Left lobe of liver (tissue), 2 donors: ENCODE data around the gene PGBD4. TPM values are rescaled to one million over a fixed set of nuclear protein-coding genes. Genes with fewer than 3 reads are reported as not detected.
"Not testable (repeated sequence)": the region's sequence is repeated elsewhere in the genome, so short reads cannot be mapped to it uniquely, and the experiment has no call there.

ENCODE experiments used
- ATAC-seq: fragments of 200-7000 bp; cut with Tn5 transposase; one replicate; pipeline ENCODE4 v1.9.1; 2020; ENCODE audit warnings: mild to moderate bottlenecking, moderate library complexity
- DNase-seq: peaks from one replicate; pipeline ENCODE4 v3.0.0-alpha.2; 2020; ENCODE audit warnings: low spot score
- total RNA-seq: library from RNA; stranded (reverse); gene quantifications from one replicate; pipeline ENCODE4 v1.2.1, GENCODE V29; 2021
- donor health status: DM: no; HTN: no; CAD: no; lungs with moderate emphysema.
- donor health status: DM: no; HTN: yes; CAD: no.

The PGBD4 gene
- total RNA-seq, 1 donor from 2014 or later = 0.93 TPM

DNA sequence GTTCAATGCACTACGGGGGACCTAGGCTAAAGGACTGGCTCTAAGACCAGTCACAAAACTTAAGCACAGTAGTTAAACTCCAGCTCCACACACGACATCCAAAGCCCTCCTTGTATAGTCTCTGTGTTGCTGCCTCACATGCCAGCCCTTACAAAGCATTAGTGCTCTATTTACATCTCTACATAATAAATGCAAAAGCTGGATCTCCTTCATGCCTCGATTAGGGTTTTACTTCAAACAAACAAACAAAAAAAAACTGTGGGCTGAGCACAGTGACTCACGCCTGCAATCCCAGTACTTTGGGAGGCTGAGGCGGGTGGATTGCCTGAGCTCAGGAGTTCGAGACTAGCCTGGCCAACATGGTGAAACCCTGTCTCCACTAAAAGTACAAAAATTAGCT lies 9.6 kb downstream of the PGBD4 start:
- DNase-seq = no peak

GRCh38 chr15:34114215-34114614 lies 12.3 kb downstream of the PGBD4 start:
- DNase-seq = no peak
- ATAC-seq = peak; percentile 38

More for the DNA sequence above, 9.6 kb downstream of the PGBD4 start:
- no peak for ATAC-seq

DNA sequence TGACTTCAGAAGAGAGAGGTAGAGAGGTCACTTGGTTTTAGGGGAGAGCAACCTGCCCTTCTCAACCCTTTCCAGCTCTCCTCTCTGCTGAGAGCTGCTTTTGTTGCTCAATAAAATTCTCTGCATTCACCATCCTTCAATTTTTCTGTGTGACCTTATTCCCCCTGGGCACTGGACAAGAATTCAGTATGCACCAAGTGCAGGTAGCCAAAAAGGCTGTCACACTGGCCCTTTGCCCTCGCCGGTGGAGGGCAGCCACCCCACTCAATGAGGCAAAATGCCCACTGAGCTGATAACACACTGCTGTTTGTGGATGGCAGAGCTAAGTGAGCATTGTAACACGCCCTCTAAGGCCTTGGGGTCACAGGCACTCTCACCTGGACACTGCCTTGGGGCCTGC lies 12.9 kb downstream of the PGBD4 start:
- peak; percentile 80 for DNase-seq
- peak; percentile 93 for ATAC-seq

- DNase-seq (no peak), ATAC-seq (no peak)
Observed at GRCh38 chr15:34116620-34117019, 14.7 kb downstream of the PGBD4 start.

GRCh38 chr15:34119291-34119690 lies 17.4 kb downstream of the PGBD4 start:
- no peak for ATAC-seq
- no peak for DNase-seq

GRCh38 chr15:34120420-34120819 lies 18.5 kb downstream of the PGBD4 start:
- not testable (repeated sequence) for ATAC-seq, DNase-seq

DNA sequence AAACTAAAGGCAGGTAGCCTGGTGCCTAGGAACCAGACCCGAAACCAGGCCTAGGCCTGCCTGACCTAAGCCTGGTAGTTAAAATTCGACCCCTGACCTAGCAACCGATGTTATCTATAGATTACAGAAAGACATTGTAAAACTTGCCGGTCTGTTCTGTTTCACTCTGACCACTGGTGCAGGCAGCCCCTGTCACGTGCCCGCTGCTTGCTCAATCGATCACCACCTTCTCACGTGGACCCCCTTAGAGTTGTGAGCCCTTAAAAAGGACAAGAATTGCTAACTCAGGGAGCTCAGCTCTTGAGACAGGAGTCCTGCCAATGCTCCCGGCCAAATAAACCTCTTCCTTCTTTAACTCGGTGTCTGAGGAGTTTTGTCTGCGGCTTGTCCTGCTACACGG lies 19.9 kb downstream of the PGBD4 start:
- not testable (repeated sequence) for DNase-seq, ATAC-seq

DNA sequence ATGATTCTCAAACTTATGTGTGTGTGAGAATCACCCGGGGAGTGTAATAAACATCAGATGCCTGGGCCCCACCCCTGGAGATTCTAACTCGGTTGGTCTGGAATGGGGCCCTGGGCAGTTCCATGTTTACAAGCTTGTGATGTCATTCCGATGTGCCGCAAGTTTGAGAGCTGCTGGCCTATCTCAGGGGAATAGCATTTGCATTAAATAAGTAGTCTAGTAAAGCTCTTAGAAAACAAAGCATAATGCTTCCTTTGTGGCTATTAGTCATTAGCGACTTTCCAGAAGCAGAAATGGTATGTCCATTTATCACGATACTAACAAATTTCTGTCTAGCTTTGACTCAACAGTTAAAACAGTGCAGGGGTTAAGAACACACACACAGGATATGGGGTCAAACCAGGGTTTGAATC lies 20.9 kb downstream of the PGBD4 start:
- ATAC-seq (no peak), DNase-seq (no peak)

GRCh38 chr15:34124651-34125050 lies 22.8 kb downstream of the PGBD4 start:
- ATAC-seq (no peak), DNase-seq (no peak)

DNA sequence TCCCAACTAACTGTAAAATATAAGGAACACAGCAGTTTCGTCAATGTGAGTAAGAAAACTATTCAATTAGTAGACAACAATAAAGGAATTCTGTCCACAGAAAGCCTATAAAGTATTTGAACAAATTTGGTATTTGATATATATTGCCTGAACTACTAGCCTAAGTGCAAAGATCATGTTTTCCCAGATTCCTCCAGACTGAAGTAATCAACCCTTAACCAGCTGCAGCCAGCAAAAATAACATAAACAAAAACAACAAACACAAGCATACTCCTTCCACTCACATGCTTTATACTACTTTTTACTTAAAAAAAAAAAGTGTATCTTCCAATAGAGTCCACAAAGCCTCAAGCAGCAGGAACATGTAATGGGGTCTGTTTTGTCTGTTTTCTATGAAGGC lies 24.1 kb downstream of the PGBD4 start:
- DNase-seq = no peak
- no peak for ATAC-seq

DNA sequence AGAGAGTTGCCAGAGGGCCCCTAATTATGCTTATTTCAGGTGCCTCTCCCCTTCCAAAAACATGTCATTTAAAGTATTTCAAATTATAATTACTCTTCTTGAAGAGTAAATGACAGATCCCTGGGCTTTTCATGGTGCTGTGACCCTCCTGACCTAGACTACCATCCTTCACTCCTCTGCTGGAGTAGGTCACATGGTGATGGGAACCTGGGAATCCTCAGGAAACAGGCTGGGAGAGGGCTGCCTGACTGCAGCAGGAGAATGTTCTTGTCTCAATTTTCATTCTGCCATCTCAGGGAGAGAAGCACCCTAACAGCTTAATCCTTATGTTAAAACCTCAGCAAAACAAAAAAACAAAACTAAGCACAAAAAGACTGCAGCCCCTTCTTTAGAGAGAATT lies 24.6 kb downstream of the PGBD4 start:
- DNase-seq (no peak), ATAC-seq (no peak)

DNA sequence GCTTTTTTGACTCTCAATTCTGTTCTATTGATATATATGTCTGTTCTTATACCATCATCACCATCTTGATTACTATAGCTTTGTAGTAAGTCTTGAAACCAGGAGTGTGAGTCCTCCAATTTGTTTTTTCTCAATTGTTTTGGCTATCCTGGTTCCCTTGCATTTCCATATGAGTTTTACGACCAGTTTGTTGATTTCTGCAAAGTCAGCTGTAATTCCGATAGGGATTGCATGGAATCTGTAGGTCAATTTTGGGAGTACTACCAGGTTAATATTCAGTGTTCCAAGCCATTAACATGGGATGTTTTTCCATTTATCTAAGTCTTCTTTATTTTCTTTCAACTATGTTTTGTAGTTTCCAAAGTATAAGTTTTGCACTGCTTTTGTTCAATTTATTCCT lies 27.0 kb downstream of the PGBD4 start:
- ATAC-seq = no peak
- DNase-seq = no peak

DNA sequence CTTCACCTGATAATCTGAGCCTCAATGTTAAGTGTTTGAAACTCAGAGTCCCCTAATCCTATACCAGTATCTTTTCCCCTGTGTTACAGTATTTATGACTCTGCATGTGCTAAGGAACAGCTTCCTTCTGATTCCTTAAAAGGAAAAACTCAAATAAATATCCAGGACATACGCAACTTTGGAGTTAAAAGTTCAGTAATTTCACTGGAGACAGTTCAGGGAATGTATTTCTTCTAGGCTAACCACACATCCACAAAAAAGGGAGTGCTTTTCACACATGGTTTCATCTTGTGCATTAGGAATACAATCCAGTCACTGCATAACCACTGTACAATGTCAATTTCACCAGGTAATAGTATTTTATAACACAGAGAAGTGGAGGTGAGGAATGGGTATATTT lies 31.0 kb downstream of the PGBD4 start:
- DNase-seq (no peak), ATAC-seq (no peak)

DNA sequence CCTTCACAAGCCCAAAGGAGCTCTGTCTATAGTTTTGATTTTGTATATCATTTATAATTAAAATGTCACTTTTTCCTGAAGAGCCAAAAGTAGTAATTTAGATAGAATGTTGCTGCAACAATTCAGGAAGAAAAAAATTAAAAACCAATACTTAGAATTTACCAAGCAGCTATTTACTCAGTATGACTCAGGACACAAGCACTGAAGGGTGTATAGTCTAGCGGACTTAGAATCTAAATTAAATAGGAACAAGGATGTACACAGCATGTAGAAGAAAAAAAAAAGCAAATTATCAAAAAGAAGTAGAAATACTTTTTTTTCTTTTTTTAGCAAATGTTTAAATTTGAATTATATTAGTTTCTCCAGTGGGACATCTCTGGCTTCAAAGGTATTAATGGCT lies 31.6 kb downstream of the PGBD4 start:
- no peak for ATAC-seq

GRCh38 chr15:34147371-34148140 lies 45.7 kb downstream of the PGBD4 start:
- no peak for DNase-seq
- no peak for ATAC-seq

More for the DNA sequence above, 31.6 kb downstream of the PGBD4 start:
- no peak for DNase-seq

DNA sequence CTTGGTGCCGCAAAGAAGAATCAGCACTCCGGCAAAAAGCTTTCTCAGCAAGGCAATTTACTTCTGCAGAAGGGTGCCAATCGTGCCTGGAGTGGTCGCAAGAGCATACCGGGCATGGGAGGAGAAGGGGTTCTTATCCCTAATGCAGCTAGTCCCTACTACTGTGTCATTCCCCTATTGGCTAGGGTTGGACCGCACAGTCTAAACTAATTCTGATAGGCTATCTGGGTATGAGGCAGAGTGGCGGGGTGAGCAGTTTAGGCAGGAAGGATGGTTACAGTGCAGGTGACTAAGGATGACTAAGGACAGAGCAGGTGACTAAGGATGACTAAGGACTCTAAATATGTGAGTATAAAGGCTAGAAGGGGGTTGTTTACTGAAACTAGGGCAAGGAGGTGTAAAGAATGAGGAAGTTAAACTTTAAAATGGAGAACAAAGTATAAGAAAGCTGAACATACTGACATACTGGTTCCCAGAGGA lies 52.9 kb downstream of the PGBD4 start:
- ATAC-seq = no peak
- no peak for DNase-seq

DNA sequence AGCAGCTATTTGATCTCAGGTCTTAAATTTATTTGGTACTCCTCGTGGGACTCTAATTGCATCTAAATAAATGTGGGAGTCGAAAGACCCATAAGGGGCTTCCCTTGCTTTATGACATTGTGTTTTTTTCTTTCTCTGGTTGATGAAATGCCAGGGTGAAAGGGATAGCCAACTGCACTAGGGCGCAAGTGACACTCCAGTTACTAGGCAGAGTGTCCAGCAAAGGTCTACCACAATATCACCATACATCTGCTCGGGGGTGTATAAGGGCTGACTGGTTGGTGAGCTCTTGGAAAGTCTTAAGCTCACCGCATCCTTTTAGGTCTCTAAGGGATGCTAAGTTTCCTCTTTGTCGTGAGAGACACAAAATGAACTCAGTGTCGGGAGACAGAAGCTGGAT lies 54.0 kb downstream of the PGBD4 start:
- no peak for DNase-seq
- ATAC-seq = no peak

Other genes starting within 250 kb of the PGBD4 start
- not detected for gene CHRM5, start 133.6 kb upstream of the PGBD4 start, total RNA-seq
- gene AVEN, start 62.9 kb upstream of the PGBD4 start, total RNA-seq = 8.9 TPM
- 38.1 TPM for gene EMC7, start 221 bp upstream of the PGBD4 start, total RNA-seq
- 12.0 TPM for gene KATNBL1, start 108.0 kb downstream of the PGBD4 start, total RNA-seq
- gene EMC4, start 122.9 kb downstream of the PGBD4 start, total RNA-seq = 57.6 TPM
- 7.0 TPM for gene SLC12A6, start 235.7 kb downstream of the PGBD4 start, total RNA-seq
- gene NOP10, start 241.1 kb downstream of the PGBD4 start, total RNA-seq = 56.4 TPM
- gene NUTM1, start 241.2 kb downstream of the PGBD4 start, total RNA-seq = not detected